Eye (tissue), 1 donor: ENCODE data around the gene PARP1.
"Not testable (repeated sequence)": the region's sequence is repeated elsewhere in the genome, so short reads cannot be mapped to it uniquely, and the experiment has no call there.

ENCODE experiments used
- DNase-seq: peaks from one replicate; pipeline ENCODE4 v3.0.0-alpha.2; 2015

Gene PARP1

DNA sequence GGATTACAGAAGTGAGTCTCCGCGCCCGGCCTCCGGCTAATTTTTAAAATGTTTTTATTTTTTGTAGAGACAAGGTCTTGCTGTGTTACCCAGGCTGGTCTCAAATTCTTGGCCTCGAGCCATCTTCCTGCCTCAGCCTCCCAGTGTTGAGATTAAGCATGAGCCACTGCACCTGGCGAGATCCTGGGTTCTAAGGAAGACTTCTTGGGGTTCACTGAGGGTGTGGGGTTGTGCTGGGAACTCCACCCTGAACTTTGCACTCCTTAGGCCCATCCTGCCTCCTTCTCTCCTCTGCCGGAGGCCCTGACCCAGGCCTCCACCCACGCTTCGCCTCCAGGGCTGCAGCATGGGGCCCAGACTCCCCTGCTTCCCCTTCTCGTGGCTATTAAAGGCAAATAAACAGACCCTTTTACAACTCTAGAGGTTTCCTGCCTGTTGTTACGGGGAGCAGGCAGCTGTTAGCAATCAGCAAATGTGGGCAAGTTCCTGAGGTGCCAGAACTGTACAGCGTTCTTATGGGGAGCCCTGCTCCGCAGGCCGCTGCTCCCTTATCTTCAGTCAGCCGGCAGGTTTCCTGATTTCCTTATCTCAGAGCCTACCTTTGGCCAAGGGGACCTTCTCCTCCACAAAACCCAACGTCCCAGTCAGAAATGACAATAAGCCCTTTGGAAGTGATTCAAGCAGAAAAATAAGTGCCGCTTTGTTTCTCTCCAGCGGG lies 57.9 kb downstream of the PARP1 start:
- peak; percentile 81 for DNase-seq

DNA sequence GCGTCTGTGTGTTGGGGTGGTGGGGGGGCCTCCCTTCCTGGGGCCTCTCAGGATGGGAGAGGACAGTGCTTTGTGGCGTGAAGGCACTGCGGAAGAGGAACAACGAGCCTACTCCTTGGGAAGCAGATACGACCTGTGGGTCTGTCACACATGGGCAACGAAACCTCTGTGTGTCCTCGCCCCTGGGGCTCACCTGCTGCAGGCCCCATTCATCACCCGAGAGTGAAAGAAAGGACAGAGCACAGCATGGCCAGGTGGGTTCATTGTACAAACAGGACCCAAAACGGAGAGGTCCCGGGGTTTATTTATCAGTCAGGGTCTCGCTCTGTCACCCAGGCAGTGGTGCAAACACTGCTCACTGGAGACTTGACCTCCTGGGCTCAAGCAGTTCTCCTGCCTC lies 58.8 kb downstream of the PARP1 start:
- no peak for DNase-seq

DNA sequence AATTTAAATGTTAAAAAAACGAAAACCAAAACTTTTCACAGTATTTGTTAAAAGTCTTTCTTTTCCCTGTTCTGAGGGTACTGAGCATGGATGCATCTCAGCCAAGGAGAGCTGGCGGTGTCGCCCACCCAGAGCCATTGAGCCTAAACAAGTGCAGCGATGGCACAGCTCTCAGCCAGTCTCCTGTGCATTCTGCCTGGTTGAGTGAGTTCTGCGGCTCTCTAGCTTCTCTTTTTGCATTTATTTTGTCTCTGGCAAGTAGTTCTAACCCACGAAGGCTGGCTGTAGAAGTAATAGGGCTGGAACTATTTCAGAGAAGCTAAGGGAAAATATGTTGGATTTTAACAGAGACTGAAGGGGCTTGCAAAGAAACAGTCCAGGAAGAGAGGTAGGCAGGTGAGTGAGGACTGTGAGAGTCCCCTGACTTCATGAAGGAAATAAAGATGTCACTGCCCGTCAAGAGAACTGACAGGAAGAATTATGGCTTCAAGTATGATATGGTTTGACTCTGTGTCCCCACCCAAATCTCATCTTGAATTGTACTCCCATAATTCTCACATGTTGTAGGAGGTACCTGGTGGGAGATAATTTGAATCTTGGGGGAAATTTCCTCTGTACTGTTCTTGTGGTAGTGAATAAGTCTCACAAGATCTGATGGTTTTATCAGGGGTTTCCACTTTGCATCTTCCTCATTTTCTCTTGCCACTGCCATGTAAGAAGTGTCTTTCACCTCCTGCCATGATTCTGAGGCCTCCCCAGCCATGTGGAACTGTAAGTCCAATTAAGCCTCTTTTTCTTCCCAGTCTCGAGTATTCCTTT lies 63.2 kb downstream of the PARP1 start:
- DNase-seq = no peak

DNA sequence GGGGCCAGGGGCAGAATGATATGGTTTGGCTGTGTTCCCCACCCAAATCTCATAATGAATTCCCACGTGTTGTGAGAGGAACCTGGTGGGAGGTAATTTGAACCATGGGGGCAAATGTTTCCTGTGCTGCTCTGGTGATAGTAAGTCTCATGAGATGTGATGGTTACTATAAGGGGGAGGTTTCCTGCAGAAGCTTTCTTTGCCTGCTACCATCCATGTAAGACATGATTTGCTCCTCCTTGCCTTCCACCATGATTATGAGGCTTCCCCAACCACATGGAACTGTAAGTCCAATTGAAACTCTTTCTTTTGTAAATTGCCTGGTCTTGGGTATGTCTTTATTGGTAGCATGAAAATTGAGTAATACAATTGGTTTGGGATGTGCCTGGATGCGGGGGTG lies 65.2 kb downstream of the PARP1 start:
- no peak for DNase-seq

DNA sequence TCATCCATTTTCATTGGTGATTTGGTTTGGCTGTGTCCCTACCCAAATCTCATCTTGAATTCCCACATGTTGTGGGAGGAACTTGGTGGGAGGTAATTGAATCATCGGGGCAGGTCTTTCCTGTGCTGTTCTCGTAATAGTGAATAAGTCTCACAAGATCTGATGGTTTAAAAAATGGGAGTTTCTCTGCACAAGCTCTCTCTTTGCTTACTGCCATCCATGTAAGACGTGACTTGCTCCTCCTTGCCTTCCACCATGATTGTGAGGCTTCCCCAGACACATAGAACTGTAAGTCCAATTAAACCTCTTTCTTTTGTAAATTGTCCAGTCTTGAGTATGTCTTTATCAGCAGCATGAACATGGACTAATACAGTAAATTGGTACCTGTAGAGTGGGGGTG lies 67.8 kb downstream of the PARP1 start:
- DNase-seq = not testable (repeated sequence)

DNA sequence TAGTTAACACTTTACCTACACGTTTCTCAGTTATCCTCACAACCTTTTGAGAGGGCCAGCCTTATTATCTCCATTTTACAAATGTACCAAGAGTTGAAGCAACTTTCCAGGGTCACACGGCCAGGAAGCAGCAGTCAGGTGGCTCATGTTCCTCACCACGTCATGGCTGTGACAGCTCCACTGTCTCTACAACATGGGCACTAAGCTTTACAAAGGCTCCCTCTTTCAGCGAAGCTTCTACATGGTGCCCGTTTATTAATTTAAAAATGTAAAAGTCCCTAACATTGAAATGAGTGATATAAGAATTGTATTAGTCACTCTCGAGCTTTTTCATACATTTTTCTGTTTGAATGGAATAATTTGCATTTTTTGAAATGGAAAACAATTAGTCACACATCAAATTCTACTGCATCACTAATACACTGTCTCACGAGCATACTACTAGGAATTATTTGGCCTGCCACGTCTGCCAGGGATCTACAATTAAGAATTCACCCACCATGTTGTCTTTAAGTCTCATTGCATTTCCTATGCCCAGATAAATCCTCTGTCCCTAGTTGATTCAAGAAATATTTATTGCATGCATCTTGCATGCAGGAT lies 70.5 kb downstream of the PARP1 start:
- DNase-seq = no peak

DNA sequence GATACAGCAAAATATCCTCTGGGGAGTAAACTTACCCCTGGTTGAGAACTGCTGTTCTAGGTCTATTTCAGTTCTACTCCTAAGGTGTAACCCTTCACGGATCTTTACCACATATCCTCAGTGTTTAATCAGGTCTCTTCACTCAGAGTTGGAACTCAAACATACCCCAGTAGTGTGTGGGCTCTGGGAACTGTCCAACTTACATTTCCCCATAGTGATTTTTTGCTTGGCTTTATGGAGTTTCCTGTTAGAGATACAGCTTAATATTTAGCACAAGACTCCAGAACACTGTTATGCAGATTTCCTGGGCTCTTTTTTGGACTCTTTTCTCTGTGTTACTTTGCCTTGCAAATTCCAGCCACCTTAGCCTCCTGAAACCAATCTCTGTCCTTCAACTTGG lies 72.2 kb downstream of the PARP1 start:
- DNase-seq = no peak

DNA sequence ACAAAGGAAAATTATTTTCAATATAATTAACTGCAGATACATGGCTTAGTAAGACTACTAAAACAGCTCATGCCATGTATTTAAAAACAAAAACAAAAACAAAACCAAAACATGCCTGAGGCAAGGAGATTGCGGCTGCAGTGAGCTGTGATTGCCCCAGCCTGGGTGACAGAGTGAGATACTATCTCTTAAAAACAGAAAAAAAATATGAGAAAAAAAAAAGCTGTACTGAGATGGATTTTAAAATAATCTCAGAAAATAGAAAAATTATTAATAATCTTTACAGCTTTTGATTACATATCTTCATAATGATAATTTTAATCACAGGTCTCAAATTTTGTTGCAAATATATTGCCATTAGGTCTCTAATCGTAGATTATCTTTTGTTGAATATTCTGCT lies 74.9 kb downstream of the PARP1 start:
- no peak for DNase-seq

DNA sequence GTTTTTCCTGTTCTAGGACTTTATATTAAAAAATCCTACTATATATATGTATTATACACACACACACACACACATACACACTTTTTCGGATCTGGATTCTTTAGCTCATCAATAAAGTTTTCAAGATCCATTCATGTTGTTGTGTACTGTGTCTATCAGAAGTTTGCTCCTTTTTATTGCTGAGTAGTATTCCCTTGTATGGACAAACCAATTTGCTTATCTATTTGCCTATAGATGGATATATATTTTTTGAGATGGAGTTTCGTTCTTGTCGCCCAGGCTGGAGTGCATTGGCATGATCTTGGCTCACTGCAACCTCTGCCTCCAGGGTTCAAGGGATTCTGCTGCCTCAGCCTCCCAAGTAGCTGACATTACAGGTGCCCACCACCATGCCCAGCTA lies 78.7 kb downstream of the PARP1 start:
- no peak for DNase-seq

DNA sequence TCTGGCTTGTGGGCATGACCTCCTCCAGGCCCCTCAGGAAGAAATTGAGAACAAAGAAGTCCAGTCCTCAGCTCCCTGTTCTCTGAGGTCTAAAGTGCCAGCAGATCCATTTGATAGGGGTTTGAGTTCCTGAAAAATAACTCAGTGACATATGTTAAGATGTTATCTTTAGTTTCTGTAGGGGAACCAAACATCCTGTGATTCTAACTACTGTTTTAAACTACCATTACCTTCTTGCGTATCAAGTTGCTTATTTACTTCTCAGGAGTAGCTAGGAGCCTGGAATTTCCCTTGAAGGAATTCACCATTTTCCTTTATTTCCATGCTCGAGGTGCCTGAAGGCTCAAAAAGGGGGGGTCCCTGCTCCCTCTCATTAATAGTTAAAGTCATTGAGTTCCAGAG lies 80.1 kb downstream of the PARP1 start:
- no peak for DNase-seq

DNA sequence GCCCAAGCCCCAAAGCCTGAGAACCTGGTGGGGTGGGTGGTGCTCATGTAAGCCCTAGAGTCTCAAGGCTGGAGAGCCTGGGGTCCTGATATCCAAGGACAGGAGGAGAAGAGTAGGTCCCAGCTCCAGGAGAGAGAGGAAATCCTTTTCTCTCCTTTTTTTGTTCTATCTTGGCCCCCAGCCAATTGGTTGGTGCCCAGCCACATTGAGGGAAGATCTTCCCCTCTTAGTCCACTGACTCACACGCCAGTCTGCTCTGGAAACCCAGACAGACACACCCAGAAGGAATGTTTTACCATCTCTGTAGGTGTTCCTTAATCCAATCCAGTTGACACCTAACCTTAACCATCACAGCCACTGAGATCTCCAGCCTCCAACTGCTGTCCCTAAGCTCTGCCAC lies 82.7 kb downstream of the PARP1 start:
- DNase-seq = no peak

DNA sequence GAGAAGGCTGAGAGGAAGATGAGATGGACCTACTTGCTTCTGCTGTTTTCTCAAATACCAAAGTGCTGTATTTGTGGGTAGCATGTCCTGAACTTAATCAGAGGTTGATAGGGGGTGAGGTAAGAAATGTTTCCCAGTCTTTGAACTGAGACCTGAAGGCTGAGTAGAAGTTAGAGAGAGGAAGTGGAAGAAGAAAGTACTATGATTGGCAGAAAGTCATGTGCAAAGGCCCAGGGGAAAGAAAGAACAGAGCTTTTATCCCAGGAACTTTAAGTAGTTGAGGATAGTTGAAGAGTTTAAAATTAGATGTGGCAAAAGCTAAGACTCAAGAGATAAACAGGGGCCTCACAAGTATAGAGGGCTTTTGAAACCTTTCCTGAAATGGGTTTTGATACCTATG lies 83.4 kb downstream of the PARP1 start:
- no peak for DNase-seq

DNA sequence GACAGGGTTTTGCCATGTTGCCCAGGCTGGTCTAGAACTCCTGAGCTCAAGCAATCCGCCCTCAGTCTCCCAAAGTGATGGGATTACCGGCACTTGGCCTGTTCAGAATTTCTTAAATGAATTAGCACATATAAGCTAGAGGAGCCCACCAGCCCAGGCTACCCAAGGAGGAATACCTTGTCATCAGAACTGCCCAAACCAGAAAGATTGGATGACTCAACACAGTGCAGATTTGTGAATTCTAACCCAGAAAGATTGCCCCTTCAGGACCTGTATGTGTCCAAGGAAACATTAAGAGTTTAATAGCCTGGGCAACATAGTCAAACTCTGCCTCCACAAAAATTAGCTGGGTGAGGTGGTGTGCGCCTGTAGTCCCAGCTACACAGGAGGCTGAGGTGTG lies 84.9 kb downstream of the PARP1 start:
- DNase-seq = no peak

DNA sequence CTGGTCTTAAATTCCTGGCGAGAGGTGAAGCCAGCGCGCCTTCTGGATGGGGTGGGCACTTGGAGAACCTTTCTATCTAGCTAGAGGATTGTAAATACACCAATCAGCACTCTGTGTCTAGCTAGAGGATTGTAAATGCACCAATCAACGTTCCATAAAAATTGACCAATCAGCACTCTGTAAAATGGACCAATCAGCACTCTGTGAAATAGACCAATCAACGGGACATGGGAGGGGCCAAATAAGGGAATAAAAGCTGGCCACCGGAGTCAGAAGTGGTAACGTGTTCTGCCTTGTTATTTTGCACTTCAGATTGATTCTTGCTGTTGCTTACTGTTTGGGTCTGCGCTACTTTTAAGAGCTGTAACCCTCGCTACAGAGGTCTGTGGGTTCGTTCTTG lies 87.0 kb downstream of the PARP1 start:
- DNase-seq = no peak

DNA sequence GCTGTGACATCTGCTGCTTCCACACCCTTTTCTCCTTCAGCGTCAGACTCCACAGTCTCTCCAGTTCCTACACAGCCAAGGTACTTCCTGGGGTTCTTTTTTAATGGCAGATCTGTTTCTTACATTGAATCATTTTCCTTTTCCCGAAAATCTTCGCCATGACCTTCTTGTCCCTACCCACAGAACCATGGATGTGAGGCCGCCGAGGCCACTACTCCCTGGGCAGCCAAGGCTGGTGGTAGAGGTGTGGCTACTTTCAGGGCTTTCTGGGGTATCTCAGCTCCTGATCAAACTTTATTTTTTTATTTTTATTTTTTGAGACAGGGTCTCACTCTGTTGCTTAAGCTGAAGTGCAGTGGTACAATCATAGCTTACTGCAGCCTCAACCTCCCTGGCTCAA lies 89.4 kb downstream of the PARP1 start:
- no peak for DNase-seq

DNA sequence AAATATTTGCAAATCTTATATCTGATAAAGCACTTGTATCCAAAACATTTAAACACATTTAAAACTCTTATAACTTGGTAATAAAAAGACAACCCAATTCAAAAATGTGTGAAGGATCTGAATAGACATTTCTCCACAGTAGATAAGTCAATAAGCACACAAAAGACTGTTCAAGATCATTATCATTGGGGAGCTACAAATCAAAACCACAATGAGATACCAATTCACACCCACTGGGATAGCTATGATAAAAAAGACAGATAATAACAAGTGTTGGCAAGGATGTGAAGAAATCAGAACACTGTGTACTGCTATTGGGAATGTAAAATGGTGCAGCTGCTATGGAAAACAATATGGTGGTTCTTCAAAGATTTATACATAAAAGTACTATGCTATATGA lies 93.8 kb downstream of the PARP1 start:
- DNase-seq = no peak

DNA sequence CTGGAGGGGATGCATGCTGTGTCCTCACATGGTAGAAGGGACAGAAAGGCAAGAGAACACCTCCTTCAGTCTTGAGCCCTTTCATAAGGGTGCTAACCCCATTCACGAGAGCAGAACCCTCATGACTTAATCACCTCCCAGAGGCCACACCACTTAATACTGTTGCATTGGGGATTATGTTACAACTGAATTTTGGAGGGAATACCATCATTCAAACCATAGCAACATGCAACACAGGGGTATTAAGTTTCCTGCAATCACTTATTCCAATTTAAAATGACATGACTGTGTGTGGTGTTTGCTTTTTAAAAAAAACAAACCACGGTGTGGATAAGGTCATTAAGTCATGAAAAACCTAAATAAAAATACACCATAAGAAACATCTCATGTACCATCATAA lies 95.8 kb downstream of the PARP1 start:
- DNase-seq = no peak

DNA sequence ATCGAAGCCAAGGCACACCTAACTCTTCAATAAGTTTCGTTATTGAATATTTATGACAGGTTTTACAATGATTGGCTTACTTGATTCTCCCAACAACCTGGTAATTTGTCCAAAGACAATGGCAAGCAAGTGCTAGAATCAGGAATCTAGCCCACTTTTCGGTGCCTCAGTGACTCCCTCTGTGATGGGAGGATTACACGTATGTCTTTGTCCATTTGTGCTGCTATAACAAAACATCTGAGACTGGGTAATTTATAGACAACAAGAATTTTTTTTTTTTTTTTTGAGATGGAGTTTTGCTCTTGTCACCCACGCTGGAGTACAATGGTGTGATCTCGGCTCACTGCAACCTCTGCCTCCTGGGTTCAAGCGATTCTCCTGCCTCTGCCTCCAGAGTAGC lies 96.5 kb downstream of the PARP1 start:
- no peak for DNase-seq
